DMS53 treated with DMSO at 0.1 percent for 48 hours (cell line): ENCODE measurements around the gene GYG2.
"Not testable (repeated sequence)": the region's sequence is repeated elsewhere in the genome, so short reads cannot be mapped to it uniquely, and the experiment has no call there.

ENCODE experiments used
- DNase-seq: peaks from one replicate; lab custom pipeline; 2025; ENCODE audit not compliant: unreplicated experiment; lab: John Stamatoyannopoulos, UW

The GYG2 gene

GRCh38 chrX:2828344-2828958 is at the start of gene GYG2:
TSS of gene GYG2 (plus strand) at chrX:2828930. CDS start at chrX:2830189, 1,259 bp downstream.
- DNase-seq = no peak

- DNase-seq = peak; percentile 31
Measured at GRCh38 chrX:2780472-2781225, 48.1 kb upstream of the GYG2 start.

GRCh38 chrX:2781226-2781571 is 47.5 kb upstream of the GYG2 start:
- peak; percentile 27 for DNase-seq

- no peak for DNase-seq
Measured at GRCh38 chrX:2781698-2782097, 47.0 kb upstream of the GYG2 start.

- no peak for DNase-seq
Measured at GRCh38 chrX:2782171-2782570, 46.6 kb upstream of the GYG2 start.

- no peak for DNase-seq
Measured at GRCh38 chrX:2782778-2783177, 46.0 kb upstream of the GYG2 start.

- no peak for DNase-seq
Measured at GRCh38 chrX:2784026-2784425, 44.7 kb upstream of the GYG2 start.

- no peak for DNase-seq
Measured at GRCh38 chrX:2785538-2785937, 43.2 kb upstream of the GYG2 start.

GRCh38 chrX:2788980-2789379 is 39.8 kb upstream of the GYG2 start:
- no peak for DNase-seq

GRCh38 chrX:2789569-2789968 is 39.2 kb upstream of the GYG2 start:
- no peak for DNase-seq

- DNase-seq = no peak
Measured at GRCh38 chrX:2793752-2794151, 35.0 kb upstream of the GYG2 start.

GRCh38 chrX:2794336-2794735 is 34.4 kb upstream of the GYG2 start:
- no peak for DNase-seq

- DNase-seq = not testable (repeated sequence)
Measured at GRCh38 chrX:2796808-2797207, 31.9 kb upstream of the GYG2 start.

GRCh38 chrX:2799369-2799768 is 29.4 kb upstream of the GYG2 start:
- DNase-seq = no peak

- not testable (repeated sequence) for DNase-seq
Measured at GRCh38 chrX:2799980-2800379, 28.8 kb upstream of the GYG2 start.

GRCh38 chrX:2801223-2801622 is 27.5 kb upstream of the GYG2 start:
- DNase-seq = no peak

- DNase-seq = not testable (repeated sequence)
Measured at GRCh38 chrX:2802376-2803090, 26.2 kb upstream of the GYG2 start.

GRCh38 chrX:2803486-2803885 is 25.2 kb upstream of the GYG2 start:
- DNase-seq = not testable (repeated sequence)

GRCh38 chrX:2804106-2804843 is 24.5 kb upstream of the GYG2 start:
- not testable (repeated sequence) for DNase-seq

GRCh38 chrX:2804858-2805257 is 23.9 kb upstream of the GYG2 start:
- not testable (repeated sequence) for DNase-seq

- DNase-seq = no peak
Measured at GRCh38 chrX:2811271-2811670, 17.5 kb upstream of the GYG2 start.
